HepG2 (cell line): Measurements from ENCODE around the gene HOXD3. TPM values are rescaled to one million over a fixed set of nuclear protein-coding genes. Genes with fewer than 3 reads are reported as not detected.

Source experiments
- ATAC-seq: fragments of 200-7000 bp; cut with Tn5 transposase; 3 replicates; pipeline ENCODE4 v1.9.1; 2020; ENCODE audit warnings: mild to moderate bottlenecking, moderate library complexity
- BruUV-seq: library from RNA; stranded (reverse); fragments of 400-500 nt; replicated peaks from 2 replicates; lab custom pipeline; 2021; lab: Mats Ljungman, UMichigan
- CTCF ChIA-PET: fragments of 300-600 bp; formaldehyde crosslinking; extraction: SDS; loops from one replicate; lab custom pipeline; 2021; ENCODE audit warnings: low total read pairs, inconsistent platforms, low intra/inter-chr PET ratio; lab: Yijun Ruan, JAX
- POLR2A ChIA-PET: fragments of 350-600 bp; sonication (Branson Sonifier 250); formaldehyde crosslinking; loops from one replicate; lab custom pipeline; 2020; ENCODE audit warnings: antibody characterized with exemption, inconsistent platforms; lab: Yijun Ruan, JAX
- DNase-seq: peaks from one replicate; pipeline ENCODE4 v3.0.0-alpha.2; 2015; ENCODE audit warnings: low spot score
- FAIRE-seq: peaks from 3 replicates; lab custom pipeline; 2011; peaks lifted over from hg19 to GRCh38; lab: Jason Lieb, UNC
- H2AFZ ChIP-seq: one replicate; pipeline ENCODE4 v1.6.1; 2011; ENCODE audit warnings: low read length, inconsistent platforms
- H3K27ac ChIP-seq: fragments of 300-600 bp; 3 replicates; pipeline ENCODE4 v1.8.0; 2011; ENCODE audit warnings: mixed run types, mild to moderate bottlenecking, mixed read lengths, low read length, inconsistent platforms; ENCODE audit not compliant: insufficient read depth; ENCODE audit errors: extremely low read length
- H3K27me3 ChIP-seq, 2 experiments: fragments of 200-600 bp in 1 of 2; 2 replicates in 1 of 2; 3 replicates in 1 of 2; pipeline versions ENCODE4 v1.6.0 to v1.8.0; 2011; ENCODE audit warnings: low read length in 2 of 2, mild to moderate bottlenecking in 2 of 2, moderate library complexity in 2 of 2, inconsistent platforms in 1 of 2; ENCODE audit not compliant: insufficient read depth in 2 of 2, control insufficient read depth in 1 of 2
- H3K36me3 ChIP-seq, 2 experiments: fragments of 200-600 bp in 1 of 2; replicated peaks in 1 of 2; 2 replicates in 1 of 2; 3 replicates in 1 of 2; pipeline versions ENCODE4 v1.5.1 to v1.8.0; 2011; ENCODE audit warnings: low read length in 2 of 2, inconsistent platforms in 1 of 2; ENCODE audit not compliant: insufficient read depth in 2 of 2, control insufficient read depth in 1 of 2
- H3K4me1 ChIP-seq: 2 replicates; pipeline ENCODE4 v1.5.1; 2012; ENCODE audit warnings: low read length, inconsistent platforms; ENCODE audit not compliant: insufficient read depth
- H3K4me2 ChIP-seq: 2 replicates; pipeline ENCODE4 v1.6.0; 2011; ENCODE audit warnings: low read depth, low read length, inconsistent platforms
- H3K4me3 ChIP-seq, 3 experiments: fragments of 200-600 bp in 1 of 3; sonication (generic), shearing (Covaris generic) in 1 of 3; replicated peaks in 1 of 3; 2 replicates each; pipeline ENCODE4 v1.5.1; 2011 to 2016; ENCODE audit warnings: low read length in 3 of 3, inconsistent platforms in 2 of 3, low read depth in 2 of 3, mild to moderate bottlenecking in 2 of 3, control low read depth in 1 of 3, mixed read lengths in 1 of 3; ENCODE audit not compliant: insufficient read depth in 1 of 3
- H3K79me2 ChIP-seq: one replicate; pipeline ENCODE4 v1.6.1; 2011; ENCODE audit warnings: low read length, inconsistent platforms; ENCODE audit not compliant: insufficient read depth
- H3K9ac ChIP-seq: 2 replicates; pipeline ENCODE4 v1.6.0; 2011; ENCODE audit warnings: mild to moderate bottlenecking, low read depth, low read length, inconsistent platforms; ENCODE audit not compliant: insufficient read depth
- H3K9me3 ChIP-seq: 2 replicates; pipeline ENCODE4 v1.5.1; 2012; ENCODE audit warnings: mild to moderate bottlenecking, low read length
- H4K20me1 ChIP-seq: 2 replicates; pipeline ENCODE4 v1.6.0; 2011; ENCODE audit warnings: inconsistent platforms, mild to moderate bottlenecking, low read length, moderate library complexity; ENCODE audit not compliant: insufficient read depth
- ARNTL ChIP-seq: sonication (generic); formaldehyde crosslinking; IDR thresholded peaks from 2 replicates; pipeline ENCODE4 v1.4.0; 2020; ENCODE audit warnings: mild to moderate bottlenecking, missing genetic modification reagents
- CBFB ChIP-seq: sonication (generic); formaldehyde crosslinking; IDR thresholded peaks from 2 replicates; pipeline ENCODE4 v1.4.0; 2020; ENCODE audit warnings: missing genetic modification reagents
- DNMT3B ChIP-seq: conservative IDR thresholded peaks from 2 replicates; pipeline ENCODE4 v1.6.1; 2016; ENCODE audit warnings: missing biosample characterization, control low read depth
- ERF ChIP-seq: IDR thresholded peaks from 2 replicates; pipeline ENCODE4 v1.6.1; 2018; ENCODE audit warnings: missing biosample characterization, missing genetic modification reagents
- ETS1 ChIP-seq: sonication (generic); formaldehyde crosslinking; IDR thresholded peaks from 2 replicates; pipeline ENCODE4 v1.4.0; 2020; ENCODE audit warnings: missing genetic modification reagents
- GTF2F1 ChIP-seq: fragments of 150-350 bp; IDR thresholded peaks from 2 replicates; pipeline ENCODE4 v1.6.1; 2014; ENCODE audit warnings: low read length
- KDM4B ChIP-seq: sonication (generic); formaldehyde crosslinking; IDR thresholded peaks from 2 replicates; pipeline ENCODE4 v1.4.0; 2020; ENCODE audit warnings: missing genetic modification reagents
- MIXL1 ChIP-seq: IDR thresholded peaks from 2 replicates; pipeline ENCODE4 v1.6.1; 2016
- RFX3 ChIP-seq: IDR thresholded peaks from 2 replicates; pipeline ENCODE4 v1.6.1; 2016; ENCODE audit warnings: missing biosample characterization, missing genetic modification reagents
- SALL1 ChIP-seq: sonication (generic); formaldehyde crosslinking; IDR thresholded peaks from 2 replicates; pipeline ENCODE4 v1.8.0; 2022; ENCODE audit warnings: mild to moderate bottlenecking, missing genetic modification reagents
- SAP130 ChIP-seq: IDR thresholded peaks from 2 replicates; pipeline ENCODE4 v1.6.1; 2016; ENCODE audit warnings: low read depth
- SP4 ChIP-seq: sonication (generic); formaldehyde crosslinking; IDR thresholded peaks from 2 replicates; pipeline ENCODE4 v1.8.1; 2023; ENCODE audit warnings: mild to moderate bottlenecking, missing genetic modification reagents
- ZFP82 ChIP-seq: sonication (generic); formaldehyde crosslinking; IDR thresholded peaks from 2 replicates; pipeline ENCODE4 v1.5.1; 2020; ENCODE audit warnings: mild to moderate bottlenecking, missing genetic modification reagents, borderline replicate concordance
- ZMAT5 ChIP-seq: sonication (generic); formaldehyde crosslinking; IDR thresholded peaks from 2 replicates; pipeline ENCODE4 v1.5.0; 2020; ENCODE audit warnings: mild to moderate bottlenecking, low read depth, missing genetic modification reagents, borderline replicate concordance
- ZNF251 ChIP-seq: sonication (generic); formaldehyde crosslinking; IDR thresholded peaks from 2 replicates; pipeline ENCODE4 v1.9.0; 2021; ENCODE audit warnings: mild to moderate bottlenecking, missing genetic modification reagents
- ZNF276 ChIP-seq: sonication (generic); formaldehyde crosslinking; IDR thresholded peaks from 2 replicates; pipeline ENCODE4 v1.4.0; 2020; ENCODE audit warnings: mild to moderate bottlenecking, low read depth, missing genetic modification reagents
- ZNF570 ChIP-seq: sonication (generic); formaldehyde crosslinking; IDR thresholded peaks from 2 replicates; pipeline ENCODE4 v1.4.0; 2020; ENCODE audit warnings: mild to moderate bottlenecking, missing genetic modification reagents, borderline replicate concordance
- WGBS: methylation state at CpG from one replicate; pipeline ENCODE4 v1.1.6; 2017; ENCODE audit warnings: low lambda C conversion rate; 5-methylcytosine and 5-hydroxymethylcytosine counted together
- in situ Hi-C: cut with HindIII; loops from 2 replicates; pipeline ENCODE4 v1.10.0; 2017; ENCODE audit warnings: low pct_unique_long_range_greater_than_20kb; ENCODE audit not compliant: extremely low pct_ligation_motif_present
- intact Hi-C: fragments of 100-400 bp; cut with micrococcal nuclease; formaldehyde crosslinking; loops from one replicate; pipeline ENCODE4 v1.10.0; 2022; ENCODE audit not compliant: unreplicated experiment
- polyA plus RNA-seq, 8 experiments: library from polyadenylated mRNA; depleted of rRNA in 3 of 8; stranded (reverse) in 7 of 8; unstranded in 1 of 8; fragments of >200 nt; fragmentation: Illumina TruSeq in 4 of 8; extraction: Trizol in 4 of 8; gene quantifications; 2 replicates each; pipeline versions ENCODE4 v1.2.1 to v1.2.3, GENCODE V29; 2011 to 2016; ENCODE audit warnings: low read depth in 4 of 8, missing spikeins in 1 of 8, mixed read lengths in 1 of 8; ENCODE audit not compliant: insufficient read depth in 1 of 8
- total RNA-seq, 5 experiments: library from RNA; depleted of rRNA; stranded (reverse); fragments of >200 nt; fragmentation: Illumina TruSeq; extraction: Trizol; gene quantifications; 2 replicates each; pipeline ENCODE4 v1.2.3, GENCODE V29; 2016; ENCODE audit warnings: low read depth in 1 of 5

HOXD3 gene
- total and polyA plus RNA-seq, 2 of the 13 experiments (the other 11 are each of a cell fraction or from before 2014, with no cell fraction given), result 0.05 to 0.09 TPM

GRCh38 chr2:176181551-176181950 is 24.4 kb downstream of the HOXD3 start:
- no peak for DNase-seq
- intact Hi-C loops (no loop called here), in situ Hi-C loops (no loop called here)
- Histone ChIP-seq H3K4me1 (peaks cover 43% of the 10 kb centered on the region), H3K4me3 (no peak overlapping the region), H4K20me1 (peaks cover 4% of the 10 kb centered on the region; the same call in 1 of the 2 replicates), H3K27me3 (no peaks in the 10 kb centered on the region; a peak in 1 of 5 replicates), H3K9ac (no peak overlapping the region), H3K9me3 (no peaks in the 10 kb centered on the region), H3K79me2 (peaks cover 39% of the 10 kb centered on the region), H3K27ac (no peak overlapping the region), H3K4me2 (no peak overlapping the region), H3K36me3 (peaks cover 2 to 32% of the 10 kb centered on the region in 2 experiments), H2AFZ (no peak overlapping the region)
- no peak for TF ChIP-seq GTF2F1
- no peak for TF ChIP-seq ZMAT5 (CRISPR knock-in tag)
- no peak for TF ChIP-seq SP4 (CRISPR knock-in tag)
- TF ChIP-seq RFX3 (CRISPR knock-in tag), result no peak
- ATAC-seq, result no peak
- ChIA-PET POLR2A (no interaction called here), CTCF (no interaction called here)
- 81% methylated on average over 3 of the region's 3 CpGs for WGBS
- no peak for FAIRE-seq
- BruUV-seq, result no TSS peak

GRCh38 chr2:176182671-176183070 is 25.6 kb downstream of the HOXD3 start:
- Histone ChIP-seq H3K4me1 (peaks cover 52% of the 10 kb centered on the region), H3K4me3 (no peak overlapping the region), H3K4me2 (no peak overlapping the region), H2AFZ (no peak overlapping the region), H3K36me3 (peaks cover 2 to 22% of the 10 kb centered on the region in 2 experiments; a peak in 4 of 5 replicates), H3K27ac (no peak overlapping the region), H3K79me2 (peaks cover 39% of the 10 kb centered on the region), H4K20me1 (peaks cover 4% of the 10 kb centered on the region; the same call in 1 of the 2 replicates), H3K9ac (no peak overlapping the region), H3K9me3 (no peaks in the 10 kb centered on the region), H3K27me3 (no peaks in the 10 kb centered on the region; a peak in 2 of 5 replicates)
- DNase-seq, result no peak
- CTCF ChIA-PET, result no interaction called here
- POLR2A ChIA-PET, result no interaction called here
- in situ Hi-C loops, result no loop called here
- BruUV-seq, result no TSS peak
- intact Hi-C loops, result no loop called here
- 40% methylated on average over 3 of the region's 3 CpGs for WGBS
- FAIRE-seq, result no peak
- no peak for ATAC-seq
- TF ChIP-seq CBFB (CRISPR knock-in tag), result no peak
- TF ChIP-seq DNMT3B, result no peak
- TF ChIP-seq SAP130 (CRISPR knock-in tag), result no peak
- no peak for TF ChIP-seq ERF (CRISPR knock-in tag)
- no peak for TF ChIP-seq ARNTL (CRISPR knock-in tag)
- no peak for TF ChIP-seq SALL1 (CRISPR knock-in tag)
- no peak for TF ChIP-seq ZNF251 (CRISPR knock-in tag)
- TF ChIP-seq ZNF570, result no peak
- TF ChIP-seq KDM4B (CRISPR knock-in tag), result no peak
- TF ChIP-seq MIXL1 (CRISPR knock-in tag), result no peak
- no peak for TF ChIP-seq ZNF276 (CRISPR knock-in tag)
- TF ChIP-seq ZFP82, result no peak
- TF ChIP-seq ETS1 (CRISPR knock-in tag), result no peak
